Breast epithelium (tissue), 4 donors: ENCODE data around the gene C12orf56. TPM values are rescaled to one million over a fixed set of nuclear protein-coding genes. Genes with fewer than 3 reads are reported as not detected.
"Not testable (repeated sequence)": the region's sequence is repeated elsewhere in the genome, so short reads cannot be mapped to it uniquely, and the experiment has no call there.

ENCODE experiments used
- DNase-seq, 2 donors: peaks; one replicate each; pipeline ENCODE4 v3.0.0-alpha.2; 2019; ENCODE audit warnings: low spot score in 2 of 2
- H3K27ac ChIP-seq, 2 donors: fragments of 200-600 bp; sonication (generic) in 1 of 2; one replicate each; pipeline ENCODE4 v1.5.1; 2016 to 2019; ENCODE audit warnings: mild to moderate bottlenecking in 1 of 2
- H3K27me3 ChIP-seq, 2 donors: fragments of 200-600 bp; sonication (generic) in 1 of 2; one replicate each; pipeline versions ENCODE4 v1.5.1 to v1.6.0; 2017 to 2019; ENCODE audit warnings: control low read depth in 1 of 2, mild to moderate bottlenecking in 1 of 2
- H3K36me3 ChIP-seq: fragments of 200-600 bp; one replicate; pipeline ENCODE4 v1.5.1; 2019
- H3K4me1 ChIP-seq, 2 donors: fragments of 200-600 bp; sonication (generic); one replicate each; pipeline ENCODE4 v1.5.1; 2016 to 2019; ENCODE audit warnings: control low read depth in 1 of 2
- H3K4me3 ChIP-seq, 3 donors: fragments of 200-600 bp; sonication (generic); 1 replicate in 2 of 3; 2 replicates in 1 of 3; pipeline ENCODE4 v1.5.1; 2016 to 2019; ENCODE audit warnings: mild to moderate bottlenecking in 3 of 3, moderate library complexity in 2 of 3
- H3K9me3 ChIP-seq, 2 donors: fragments of 200-600 bp; sonication (generic) in 1 of 2; one replicate each; pipeline ENCODE4 v1.5.1; 2016 to 2019; ENCODE audit warnings: control low read depth in 1 of 2
- POLR2A ChIP-seq: fragments of 450-650 bp; IDR thresholded peaks from one replicate; pipeline ENCODE4 v1.6.1; 2016; ENCODE audit warnings: antibody characterized with exemption, mild to moderate bottlenecking, moderate library complexity
- POLR2AphosphoS5 ChIP-seq, 3 donors: sonication (generic); formaldehyde crosslinking; IDR thresholded peaks; one replicate each; pipeline ENCODE4 v1.6.1; 2017; ENCODE audit warnings: antibody characterized with exemption in 3 of 3
- intact Hi-C: fragments of 100-400 bp; cut with DNase I; formaldehyde crosslinking; loops from one replicate; pipeline ENCODE4 v1.15.1; 2023; ENCODE audit warnings: low total_unique reads
- total RNA-seq, 3 donors: library from RNA; depleted of rRNA; stranded (reverse); fragments of >200 nt; gene quantifications; one replicate each; pipeline ENCODE4 v1.1.0, GENCODE V29; 2016
- TF ChIP-seq, protein P1 (sequence below), 3 donors: fragments of 450-650 bp; IDR thresholded peaks; one replicate each; pipeline ENCODE4 v1.5.1; 2016 to 2017; ENCODE audit warnings: antibody characterized with exemption in 3 of 3, mild to moderate bottlenecking in 3 of 3, moderate library complexity in 3 of 3

C12orf56 gene
- total RNA-seq, 3 donors from 2014 or later, result not detected

DNA sequence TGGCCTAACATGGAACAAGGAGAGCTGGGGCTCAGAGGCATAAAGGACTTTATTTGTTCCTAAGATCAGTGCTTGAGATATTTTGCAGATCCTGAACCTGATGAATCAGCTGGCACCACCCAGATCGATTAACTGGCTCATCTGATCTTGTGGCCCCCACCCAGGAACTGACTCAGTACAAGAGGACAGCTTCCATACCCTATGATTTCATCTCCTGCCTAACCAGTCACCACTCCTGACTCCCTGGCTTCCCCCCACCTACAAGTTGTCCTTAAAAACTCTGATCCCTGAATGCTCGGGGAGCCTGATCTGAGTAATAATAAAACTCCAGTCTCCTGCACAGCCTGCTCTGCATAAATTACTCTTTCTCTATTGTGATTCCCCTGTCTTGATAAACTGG lies 5.1 kb downstream of the C12orf56 start:
- H3K36me3 ChIP-seq, result no peaks in the 10 kb centered on the region
- no peak overlapping the region for H3K4me3 ChIP-seq
- TF ChIP-seq, protein P1, sequence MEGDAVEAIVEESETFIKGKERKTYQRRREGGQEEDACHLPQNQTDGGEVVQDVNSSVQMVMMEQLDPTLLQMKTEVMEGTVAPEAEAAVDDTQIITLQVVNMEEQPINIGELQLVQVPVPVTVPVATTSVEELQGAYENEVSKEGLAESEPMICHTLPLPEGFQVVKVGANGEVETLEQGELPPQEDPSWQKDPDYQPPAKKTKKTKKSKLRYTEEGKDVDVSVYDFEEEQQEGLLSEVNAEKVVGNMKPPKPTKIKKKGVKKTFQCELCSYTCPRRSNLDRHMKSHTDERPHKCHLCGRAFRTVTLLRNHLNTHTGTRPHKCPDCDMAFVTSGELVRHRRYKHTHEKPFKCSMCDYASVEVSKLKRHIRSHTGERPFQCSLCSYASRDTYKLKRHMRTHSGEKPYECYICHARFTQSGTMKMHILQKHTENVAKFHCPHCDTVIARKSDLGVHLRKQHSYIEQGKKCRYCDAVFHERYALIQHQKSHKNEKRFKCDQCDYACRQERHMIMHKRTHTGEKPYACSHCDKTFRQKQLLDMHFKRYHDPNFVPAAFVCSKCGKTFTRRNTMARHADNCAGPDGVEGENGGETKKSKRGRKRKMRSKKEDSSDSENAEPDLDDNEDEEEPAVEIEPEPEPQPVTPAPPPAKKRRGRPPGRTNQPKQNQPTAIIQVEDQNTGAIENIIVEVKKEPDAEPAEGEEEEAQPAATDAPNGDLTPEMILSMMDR (IDR thresholded peaks at IDR 0.05), result no peak
- TF ChIP-seq POLR2AphosphoS5 (IDR thresholded peaks at IDR 0.05) (no peak), POLR2A (no peak)
- intact Hi-C loops, result no loop called here
- no peak overlapping the region for H3K27ac ChIP-seq
- no peaks in the 10 kb centered on the region for H3K4me1 ChIP-seq
- no peak for DNase-seq
- peaks cover 0 to 8% of the 10 kb centered on the region in 2 donors for H3K27me3 ChIP-seq
- peaks cover 0 to 5% of the 10 kb centered on the region in 2 donors for H3K9me3 ChIP-seq

DNA sequence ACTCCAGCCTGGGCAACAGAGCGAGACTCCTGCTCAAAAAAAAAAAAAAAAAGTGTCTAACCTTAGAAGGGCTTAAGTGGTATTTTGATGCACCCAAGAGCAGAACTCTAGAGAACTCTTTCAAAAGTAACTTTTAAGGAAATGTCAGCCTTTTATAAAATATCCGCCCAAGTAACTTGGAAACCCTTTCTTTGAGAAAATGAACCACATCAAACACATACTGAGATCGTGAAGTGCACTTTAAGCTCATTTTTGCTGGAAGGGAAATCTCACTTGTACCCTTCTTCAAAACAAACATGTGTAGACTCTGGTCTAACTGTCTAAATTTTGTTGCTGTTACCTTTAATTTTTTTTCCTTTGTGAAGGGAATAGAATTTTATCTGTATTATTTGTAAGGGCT lies 5.5 kb downstream of the C12orf56 start:
- Histone ChIP-seq H3K27me3 (peaks cover 0 to 3% of the 10 kb centered on the region in 2 donors), H3K4me1 (no peaks in the 10 kb centered on the region), H3K27ac (no peak overlapping the region), H3K4me3 (no peak overlapping the region), H3K36me3 (no peaks in the 10 kb centered on the region), H3K9me3 (peaks cover 0 to 9% of the 10 kb centered on the region in 2 donors)
- DNase-seq, result no peak
- intact Hi-C loops, result no loop called here
- TF ChIP-seq, protein P1 (IDR thresholded peaks at IDR 0.05), result no peak
- TF ChIP-seq POLR2A (no peak), POLR2AphosphoS5 (IDR thresholded peaks at IDR 0.05) (no peak)

DNA sequence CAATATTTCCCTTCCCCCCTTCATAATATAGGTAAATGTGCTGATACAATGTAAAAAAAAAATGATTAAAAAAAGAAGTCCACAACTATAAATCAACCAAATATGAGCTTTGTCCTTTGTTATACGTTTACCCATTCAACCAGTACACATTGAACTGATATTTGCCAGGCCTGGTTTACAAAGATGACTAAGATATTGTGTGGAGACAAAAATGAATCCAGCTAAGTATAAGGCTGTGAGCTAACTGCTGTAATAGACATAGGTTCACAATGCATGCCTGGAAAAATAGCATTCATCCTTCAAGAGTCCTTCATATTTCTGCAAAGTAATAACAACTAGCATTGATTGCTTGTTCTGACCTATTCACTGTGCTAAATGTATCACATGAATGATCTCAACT lies 6.9 kb downstream of the C12orf56 start:
- Histone ChIP-seq H3K9me3 (peaks cover 0 to 9% of the 10 kb centered on the region in 2 donors), H3K36me3 (no peaks in the 10 kb centered on the region), H3K27ac (no peak overlapping the region), H3K4me1 (no peaks in the 10 kb centered on the region), H3K4me3 (no peak overlapping the region), H3K27me3 (no peaks in the 10 kb centered on the region)
- intact Hi-C loops, result no loop called here
- TF ChIP-seq POLR2AphosphoS5 (IDR thresholded peaks at IDR 0.05) (no peak), POLR2A (no peak)
- TF ChIP-seq, protein P1 (IDR thresholded peaks at IDR 0.05), result no peak
- DNase-seq, result no peak

DNA sequence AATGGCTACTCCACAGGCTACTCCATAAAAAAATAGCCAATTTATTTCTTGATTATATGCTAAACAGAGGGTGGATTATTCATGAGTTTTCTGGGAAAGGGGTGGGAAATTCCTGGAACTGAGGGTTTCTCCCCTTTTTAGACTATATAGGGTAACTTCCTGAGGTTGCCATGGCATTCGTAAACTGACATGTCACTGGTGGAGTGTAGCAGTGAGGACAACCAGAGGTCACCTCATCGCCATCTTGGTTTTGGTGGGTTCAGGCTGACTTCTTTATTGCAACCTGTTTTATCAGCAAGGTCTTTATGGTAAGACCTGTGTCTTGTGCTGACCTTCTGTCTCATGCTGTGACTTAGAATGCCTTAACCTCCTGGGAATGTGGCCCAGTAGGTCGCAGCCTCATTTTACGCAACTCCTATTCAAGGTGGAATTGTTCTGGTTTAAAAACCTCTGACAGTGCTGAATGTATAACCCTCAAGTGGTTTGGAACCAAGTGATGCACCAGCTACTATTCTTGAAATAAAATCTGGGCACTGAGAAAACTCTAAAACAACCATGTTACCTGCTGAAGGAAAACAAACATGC lies 27.7 kb downstream of the C12orf56 start:
- Histone ChIP-seq H3K27ac (no peak overlapping the region), H3K36me3 (no peaks in the 10 kb centered on the region), H3K27me3 (no peaks in the 10 kb centered on the region), H3K4me1 (no peaks in the 10 kb centered on the region), H3K4me3 (no peak overlapping the region), H3K9me3 (no peaks in the 10 kb centered on the region)
- intact Hi-C loops, result no loop called here
- no peak for DNase-seq
- TF ChIP-seq, protein P1 (IDR thresholded peaks at IDR 0.05), result no peak
- no peak for TF ChIP-seq POLR2AphosphoS5 (IDR thresholded peaks at IDR 0.05)
- no peak for TF ChIP-seq POLR2A

DNA sequence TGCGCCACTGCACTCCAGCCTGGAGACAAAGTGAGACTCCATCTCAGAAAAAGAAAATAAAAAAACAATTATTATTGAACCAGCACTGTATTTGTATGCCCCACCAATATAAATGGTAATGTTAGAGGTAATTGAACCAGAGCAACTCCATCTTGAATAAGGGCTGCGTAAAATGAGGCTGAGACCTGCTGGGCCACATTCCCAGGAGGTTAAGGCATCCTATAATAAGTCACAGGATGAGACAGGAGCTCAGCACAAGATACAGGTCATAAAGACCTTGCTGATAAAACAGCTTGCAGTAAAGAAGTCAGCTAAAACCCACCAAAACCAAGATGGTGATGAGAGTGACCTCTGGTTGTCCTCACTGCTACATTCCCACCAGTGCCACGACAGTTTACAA lies 29.4 kb downstream of the C12orf56 start:
- H3K9me3 ChIP-seq, DNase-seq, H3K27me3 ChIP-seq, intact Hi-C loops, H3K4me3 ChIP-seq, H3K36me3 ChIP-seq, H3K27ac ChIP-seq, H3K4me1 ChIP-seq: not testable (repeated sequence)

DNA sequence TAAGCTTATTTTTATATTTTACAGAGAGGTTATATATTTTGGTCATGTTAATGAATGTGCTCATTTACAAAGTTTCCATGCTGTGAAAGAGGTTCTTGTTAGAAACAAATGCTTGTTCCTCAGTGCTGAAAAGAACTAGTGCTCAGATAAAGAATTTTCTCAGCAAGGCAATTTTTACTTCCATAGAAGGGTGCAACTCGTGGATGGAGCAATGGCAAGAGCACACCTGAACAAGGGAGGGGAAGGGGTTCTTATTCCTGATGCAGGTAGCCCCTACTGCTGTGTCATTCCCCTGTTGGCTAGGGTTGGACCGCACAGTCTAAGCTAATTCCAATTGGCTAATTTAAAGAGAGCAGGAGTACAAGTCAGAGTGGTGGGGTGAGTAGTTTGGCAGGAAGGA lies 34.3 kb downstream of the C12orf56 start:
- intact Hi-C loops, DNase-seq, H3K4me3 ChIP-seq, H3K4me1 ChIP-seq, H3K27ac ChIP-seq, H3K36me3 ChIP-seq, H3K27me3 ChIP-seq: not testable (repeated sequence)
- peaks cover 5 to 13% of the 10 kb centered on the region in 2 donors for H3K9me3 ChIP-seq
